Psoas muscle (tissue), 8 donors: ENCODE data around the gene PAQR7. TPM values are rescaled to one million over a fixed set of nuclear protein-coding genes. Genes with fewer than 3 reads are reported as not detected.
A peak's percentile ranks its signal among the peaks of the same experiment; 100 is the strongest.

Source experiments
- ATAC-seq, 4 donors: fragments of 200-7000 bp; cut with Tn5 transposase; one replicate each; pipeline ENCODE4 v1.9.1; 2020; ENCODE audit warnings: moderate library complexity in 3 of 4, mild to moderate bottlenecking in 2 of 4
- DNase-seq, 2 donors: peaks; one replicate each; pipeline ENCODE4 v3.0.0-alpha.2; 2020
- H3K27ac ChIP-seq: fragments of 200-600 bp; one replicate; pipeline ENCODE4 v1.8.0; 2022
- H3K27me3 ChIP-seq, 3 donors: fragments of 200-600 bp in 1 of 3; one replicate each; pipeline versions ENCODE4 v1.6.1 to v1.8.0; 2013 to 2022; ENCODE audit warnings: low read length in 2 of 3, mild to moderate bottlenecking in 2 of 3, moderate library complexity in 1 of 3; ENCODE audit not compliant: insufficient read depth in 3 of 3
- H3K36me3 ChIP-seq, 2 donors: fragments of 200-600 bp in 1 of 2; one replicate each; pipeline versions ENCODE4 v1.6.1 to v1.8.0; 2013 to 2022; ENCODE audit warnings: low read depth in 1 of 2, mild to moderate bottlenecking in 1 of 2, moderate library complexity in 1 of 2; ENCODE audit not compliant: insufficient read depth in 1 of 2
- H3K4me1 ChIP-seq: fragments of 200-600 bp; one replicate; pipeline ENCODE4 v1.8.0; 2022
- H3K4me3 ChIP-seq: fragments of 200-600 bp; one replicate; pipeline ENCODE4 v1.8.0; 2022; ENCODE audit warnings: mild to moderate bottlenecking
- H3K9me3 ChIP-seq: fragments of 200-600 bp; one replicate; pipeline ENCODE4 v1.8.0; 2022
- CTCF ChIP-seq: fragments of 200-600 bp; IDR thresholded peaks from one replicate; pipeline ENCODE4 v1.8.0; 2022; ENCODE audit warnings: antibody characterized with exemption
- WGBS, 3 donors: extraction: QIAGEN DNeasy Blood & Tissue Kit; methylation state at CpG; one replicate each; pipeline versions ENCODE4 v1.1.6 to v1.1.7; 2013; 5-methylcytosine and 5-hydroxymethylcytosine counted together
- intact Hi-C, 2 donors: fragments of 100-400 bp; cut with DNase I; formaldehyde crosslinking; loops; one replicate each; pipeline versions ENCODE4 v1.11.0 to v1.14.2; 2022
- polyA plus RNA-seq, 3 donors: library from polyadenylated mRNA; stranded (reverse); fragments of 200-250 nt; gene quantifications; one replicate each; pipeline ENCODE4 v1.2.3, GENCODE V29; 2013
- total RNA-seq, 4 donors: library from RNA; stranded (reverse); fragmentation: NEBNext Ultra II Directional in 2 of 4; extraction: Animal tissue kit (Norgen Biotek cat#: 25700) in 2 of 4; gene quantifications; one replicate each; pipeline versions ENCODE4 v1.2.1 to v1.2.4, GENCODE V29; 2021 to 2023
- donor health status: healthy with polysubstance abuse.
- donor health status: DM: no; HTN: no; CAD: no; lungs with moderate emphysema.
- donor health status: Bipolar disorder and iron deficiency.
- donor health status: healthy.
- donor health status: DM: yes; HTN: yes; CAD: no.
- donor health status: DM: no; HTN: no; CAD: no.
- donor health status: DM: no; HTN: no; CAD: no.
- donor health status: DM: yes; HTN: yes; CAD: no.

Gene PAQR7
- total and polyA plus RNA-seq, 7 donors, result 2.1 to 3.7 (median 2.3) TPM

DNA sequence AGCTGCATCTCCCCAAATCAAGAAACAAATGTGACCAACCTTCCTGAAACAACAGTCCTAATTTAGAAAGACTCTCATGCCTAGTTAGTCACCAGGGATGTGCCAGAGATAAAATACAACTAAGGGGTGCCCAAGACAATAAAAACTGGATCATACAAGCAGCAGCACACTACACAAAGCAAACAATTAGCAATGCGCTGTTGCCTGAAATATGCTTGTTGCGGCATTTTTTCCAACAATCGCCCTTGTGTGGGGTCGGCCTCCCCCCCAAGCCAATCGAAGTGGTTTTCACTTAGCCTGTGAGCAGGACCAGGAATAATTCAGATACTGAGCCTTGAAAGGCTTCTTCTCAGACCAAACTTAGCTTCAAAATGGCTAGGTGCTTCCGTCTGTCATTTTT, 32.1 kb upstream of the PAQR7 start:
- Histone ChIP-seq H3K4me1 (peaks cover 15% of the 10 kb centered on the region), H3K9me3 (no peaks in the 10 kb centered on the region), H3K4me3 (no peak overlapping the region), H3K36me3 (peaks cover 0 to 3% of the 10 kb centered on the region in 2 donors), H3K27me3 (peaks cover 0 to 2% (median 0%) of the 10 kb centered on the region in 3 donors), H3K27ac (no peak overlapping the region)
- ATAC-seq (no peak), DNase-seq (no peak)
- intact Hi-C loops, result no loop called here
- WGBS, 3 donors, result 89 to 93% (median 92%) methylated on average over 6 of the region's 6 CpGs
- TF ChIP-seq CTCF, result no peak

- H3K27me3 ChIP-seq, result peaks cover 0 to 2% (median 0%) of the 10 kb centered on the region in 3 donors
- intact Hi-C loops, result no loop called here
- WGBS, 3 donors, result 20 to 24% (median 20%) methylated on average over 30 to 34 of the region's 34 CpGs
- H3K4me1 ChIP-seq, result peaks cover 15% of the 10 kb centered on the region
- peaks cover 0 to 10% of the 10 kb centered on the region in 2 donors for H3K36me3 ChIP-seq
- TF ChIP-seq CTCF, result no peak
- peak in 3 of 4 donors; percentile 1 to 16 (median 1) for ATAC-seq
- H3K9me3 ChIP-seq, result no peaks in the 10 kb centered on the region
- DNase-seq, result no peak
- H3K27ac ChIP-seq, result peak overlapping the region; percentile 68
- H3K4me3 ChIP-seq, result peak overlapping the region; percentile 80
Measured at GRCh38 chr1:25906644-25907300, 31.3 kb upstream of the PAQR7 start.

DNA sequence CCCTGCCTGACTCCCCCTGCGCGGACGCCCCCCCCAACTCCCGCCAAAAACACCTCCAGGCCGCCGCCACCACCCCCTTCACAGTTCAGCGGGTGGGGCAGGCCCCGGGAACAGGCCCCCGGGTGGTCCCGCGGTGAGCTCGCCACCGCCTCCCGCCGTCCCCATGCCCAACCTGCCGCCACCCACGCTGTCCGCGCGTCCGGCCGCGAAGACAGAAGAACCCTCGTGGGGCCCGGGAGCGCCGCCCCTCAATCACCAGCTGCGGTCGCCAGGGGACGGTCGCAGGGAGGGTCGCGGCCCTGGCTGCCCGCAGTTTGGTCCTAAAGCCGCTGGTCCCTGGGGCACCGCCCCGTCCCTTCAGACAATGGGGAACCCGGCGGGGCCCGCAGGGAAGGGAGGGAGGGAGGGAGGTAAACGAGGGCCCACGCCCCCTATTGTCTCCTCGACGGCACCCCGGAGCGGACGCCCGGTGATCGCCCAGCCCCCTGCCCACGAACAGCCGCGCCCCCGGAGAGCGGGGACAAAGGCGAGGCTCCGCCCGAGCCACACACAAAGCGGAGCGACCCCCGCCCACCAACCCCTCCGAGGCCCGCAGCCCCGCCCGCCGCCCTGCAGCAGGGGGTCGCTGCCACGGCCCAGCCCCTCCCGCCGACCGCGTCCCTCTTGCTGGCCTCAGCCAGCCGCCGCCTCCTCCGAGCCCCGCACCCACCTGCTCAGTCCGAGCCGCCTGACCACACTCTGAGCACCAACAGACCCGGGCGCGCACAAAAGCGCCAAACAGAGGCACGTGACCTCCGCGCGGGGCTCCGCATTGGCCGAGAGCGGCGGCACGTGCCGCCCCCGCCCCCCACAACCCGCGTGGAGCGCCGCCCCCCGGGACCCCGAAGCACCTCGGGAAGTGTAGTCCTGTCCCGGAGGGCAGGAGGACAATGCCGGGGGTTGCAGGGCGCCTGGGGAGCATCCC, 30.5 kb upstream of the PAQR7 start, which contains the start of gene STMN1:
TSS of gene STMN1 (minus strand) at position 740 of the 964 bp plus-strand sequence. CDS start 1,743 bp downstream, outside the sequence.
- WGBS, 3 donors, result 0% methylated on average over 36 to 102 of the region's 102 CpGs
- H3K4me1 ChIP-seq, result peaks cover 15% of the 10 kb centered on the region
- no peak for TF ChIP-seq CTCF
- H3K27ac ChIP-seq, result peak within 1 kb of the TSS; percentile 68
- ATAC-seq (peak; percentile 95 to 96 (median 95)), DNase-seq (peak; percentile 91 to 95)
- peak within 1 kb of the TSS; percentile 80 for H3K4me3 ChIP-seq
- H3K27me3 ChIP-seq, result peaks cover 0 to 2% (median 0%) of the 10 kb centered on the region in 3 donors
- intact Hi-C loops, result no loop called here
- peaks cover 0 to 15% of the 10 kb centered on the region in 2 donors for H3K36me3 ChIP-seq
- H3K9me3 ChIP-seq, result no peaks in the 10 kb centered on the region

- DNase-seq (peak; percentile 94 to 95), ATAC-seq (peak; percentile 92 to 95 (median 94))
- peak overlapping the region; percentile 68 for H3K27ac ChIP-seq
- peaks cover 0 to 22% of the 10 kb centered on the region in 2 donors for H3K36me3 ChIP-seq
- H3K4me1 ChIP-seq, result peaks cover 15% of the 10 kb centered on the region
- 1% methylated on average over 25 to 33 of the region's 34 CpGs for WGBS, 3 donors
- intact Hi-C loops, result no loop called here
- H3K4me3 ChIP-seq, result peak overlapping the region; percentile 80
- no peak for TF ChIP-seq CTCF
- H3K9me3 ChIP-seq, result no peaks in the 10 kb centered on the region
- H3K27me3 ChIP-seq, result peaks cover 0 to 2% (median 0%) of the 10 kb centered on the region in 3 donors
Measured at GRCh38 chr1:25904943-25905679, 29.6 kb upstream of the PAQR7 start.
